Fibroblast of skin of abdomen (primary cell): ENCODE measurements around the gene TMCO6.
"Not testable (repeated sequence)": the region's sequence is repeated elsewhere in the genome, so short reads cannot be mapped to it uniquely, and the experiment has no call there.

Experiments
- DNase-seq: peaks from one replicate; pipeline ENCODE4 v3.0.0-alpha.2; 2013

TMCO6 gene

DNA sequence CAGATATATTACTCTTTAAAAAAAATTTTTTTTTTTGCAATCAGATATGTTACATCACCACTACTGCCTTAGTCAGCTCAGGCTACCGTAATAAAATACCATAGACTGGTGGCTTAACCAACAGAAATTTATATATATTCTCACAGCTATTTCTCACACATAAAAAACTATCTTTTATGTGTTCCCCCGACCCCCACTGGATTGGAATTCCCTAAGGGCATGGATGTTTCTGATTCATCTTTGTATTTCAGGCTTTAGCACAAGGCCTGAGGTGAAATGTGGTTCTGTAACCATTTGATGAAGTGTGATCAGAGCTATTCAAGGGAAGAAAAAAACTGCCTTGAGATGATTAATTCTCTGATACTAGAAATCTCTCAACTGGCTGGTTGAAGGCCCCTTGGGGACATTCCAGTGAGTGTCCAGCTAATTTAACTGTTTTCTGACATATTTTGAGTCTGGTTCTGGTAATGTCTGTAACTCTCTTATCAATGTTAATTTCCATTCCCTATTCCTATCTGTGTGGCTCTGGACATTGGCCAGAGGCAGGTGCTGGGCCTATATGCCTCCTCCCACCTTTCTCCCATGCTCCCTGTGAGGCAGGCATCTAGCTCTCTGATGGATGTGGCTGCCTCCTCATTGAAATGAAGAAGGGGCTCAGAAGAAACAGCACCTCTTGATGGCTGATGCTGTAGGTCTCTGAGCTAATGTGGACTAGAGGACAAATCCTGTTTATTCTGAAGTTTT is 8.8 kb upstream of the TMCO6 start:
- DNase-seq, result peak; percentile 24

DNA sequence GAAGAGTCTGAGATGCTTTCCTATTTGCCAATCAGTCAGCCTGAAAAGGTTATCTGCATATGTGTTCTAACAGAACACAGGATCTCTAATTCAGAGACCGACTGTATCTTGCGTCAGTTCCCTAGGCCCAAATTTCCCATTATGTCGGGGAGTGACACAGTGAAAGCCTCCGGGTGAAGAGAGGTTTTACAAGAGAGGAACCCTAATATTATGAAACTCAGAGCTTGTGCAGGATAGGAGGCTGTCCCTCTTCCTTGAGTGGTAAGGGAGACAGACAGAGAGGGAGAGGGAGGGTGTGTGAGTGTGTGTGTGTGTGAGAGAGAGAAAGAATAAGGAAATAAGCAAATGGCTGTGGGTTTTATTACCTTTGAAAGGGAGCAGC is 8.2 kb upstream of the TMCO6 start:
- no peak for DNase-seq

GRCh38 chr5:140631831-140632365 is 7.4 kb upstream of the TMCO6 start:
- no peak for DNase-seq

GRCh38 chr5:140632366-140633020 is 6.8 kb upstream of the TMCO6 start:
- DNase-seq, result peak; percentile 27

GRCh38 chr5:140633021-140633471 is 6.2 kb upstream of the TMCO6 start, which contains the start of gene CD14:
Gene CD14, minus strand, starts transcription at chr5:140633175. Its CDS starts 104 bp downstream, at chr5:140633071.
- DNase-seq, result no peak

- no peak for DNase-seq
Observed at GRCh38 chr5:140633501-140633900, 5.8 kb upstream of the TMCO6 start.

- DNase-seq, result no peak
Observed at GRCh38 chr5:140634103-140634502, 5.1 kb upstream of the TMCO6 start.

- no peak for DNase-seq
Observed at GRCh38 chr5:140635291-140636257, 3.7 kb upstream of the TMCO6 start.

- DNase-seq, result no peak
Observed at GRCh38 chr5:140637371-140638100, 1.7 kb upstream of the TMCO6 start.

DNA sequence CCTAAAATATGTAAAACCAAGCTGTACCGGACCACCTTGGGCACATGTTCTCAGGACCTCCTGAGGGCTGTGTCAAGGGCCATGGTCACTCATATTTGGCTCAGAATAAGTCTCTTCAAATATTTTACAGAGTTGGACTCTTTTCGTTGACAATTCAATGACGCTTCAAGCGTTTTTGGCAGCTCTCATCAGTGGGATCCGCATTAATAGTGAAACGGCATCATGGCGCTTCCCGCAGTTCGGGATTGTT is 428 bp upstream of the TMCO6 start:
- not testable (repeated sequence) for DNase-seq

DNA sequence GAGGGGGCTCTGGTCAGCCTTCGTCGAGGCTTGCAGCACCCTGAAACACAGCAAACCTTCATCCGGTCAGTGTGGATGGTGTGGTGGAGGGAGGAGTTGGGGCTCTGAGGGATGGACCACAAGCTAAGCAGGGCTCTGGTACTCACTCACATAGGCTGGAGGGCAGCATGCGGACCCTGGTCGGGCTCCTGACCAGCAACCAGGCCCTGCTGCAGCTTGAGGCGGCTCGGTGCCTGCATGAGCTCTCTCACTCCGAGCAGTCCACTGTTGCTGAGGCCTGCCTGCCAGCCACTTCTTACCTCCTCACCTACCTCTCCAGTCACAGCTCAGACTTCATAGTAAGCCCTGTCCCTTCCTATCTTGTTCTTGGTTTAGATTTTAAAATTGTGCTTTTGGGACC is 2.5 kb downstream of the TMCO6 start:
- DNase-seq, result no peak

GRCh38 chr5:140642718-140643117 is 3.5 kb downstream of the TMCO6 start:
- DNase-seq, result peak; percentile 41

GRCh38 chr5:140647042-140647419 is 7.8 kb downstream of the TMCO6 start:
- DNase-seq, result no peak

GRCh38 chr5:140658870-140659269 is 19.6 kb downstream of the TMCO6 start:
- DNase-seq, result no peak

- DNase-seq, result not testable (repeated sequence)
Observed at GRCh38 chr5:140660371-140660770, 21.1 kb downstream of the TMCO6 start.

DNA sequence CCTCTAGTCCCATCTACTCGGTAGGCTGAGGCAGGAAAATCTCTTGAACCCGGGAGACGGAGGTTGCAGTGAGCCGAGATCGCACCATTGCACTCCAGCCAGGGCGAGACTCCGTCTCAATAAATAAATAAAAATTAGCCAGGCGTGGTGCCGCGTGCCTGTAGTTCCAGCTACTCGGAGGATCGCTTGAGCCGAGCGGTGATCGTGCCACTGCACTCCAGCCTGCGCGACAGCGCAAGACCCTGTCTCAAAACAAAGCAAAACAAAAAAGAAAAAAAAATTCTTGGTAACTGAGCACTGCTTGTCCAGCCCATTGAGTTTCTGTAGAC is 24.7 kb downstream of the TMCO6 start:
- DNase-seq, result no peak

- peak; percentile 91 for DNase-seq
Observed at GRCh38 chr5:140664359-140665119, 25.3 kb downstream of the TMCO6 start, which contains the start of gene WDR55. Gene WDR55, plus strand, starts transcription at chr5:140664904. Its CDS starts 9 bp downstream, at chr5:140664913.

- not testable (repeated sequence) for DNase-seq
Observed at GRCh38 chr5:140671035-140671434, 31.8 kb downstream of the TMCO6 start.

DNA sequence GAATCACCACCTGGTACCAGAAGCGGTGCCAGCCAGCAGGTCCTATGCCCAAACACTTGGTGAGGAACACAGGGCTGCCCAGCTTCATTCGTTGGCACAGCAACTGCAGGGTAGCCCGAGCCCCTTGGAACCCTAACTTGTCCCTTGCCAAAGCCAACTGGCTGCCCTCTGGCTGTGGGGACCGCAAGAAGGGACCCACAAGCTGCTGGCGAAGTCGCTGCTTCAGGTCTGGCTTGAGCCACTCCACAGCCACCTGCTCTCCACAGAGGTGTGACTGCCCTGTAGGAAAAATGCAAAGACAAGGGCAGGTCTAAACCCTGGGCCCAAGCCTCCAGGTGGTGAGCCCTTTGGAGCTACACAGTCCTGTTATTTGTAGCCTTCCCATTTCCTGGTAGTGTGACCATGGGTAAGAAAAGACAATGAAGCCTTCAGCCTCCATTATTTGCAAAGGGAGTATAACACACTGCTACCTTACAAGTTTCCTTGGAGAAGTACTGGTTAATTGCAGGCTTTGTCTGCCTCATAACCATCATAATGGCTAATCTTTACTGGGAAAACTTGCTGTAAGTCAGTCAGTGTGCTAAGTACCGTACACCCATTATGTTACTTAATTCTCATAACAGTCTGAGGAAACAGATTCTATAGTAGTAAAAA is 32.3 kb downstream of the TMCO6 start:
- no peak for DNase-seq

- peak; percentile 28 for DNase-seq
Observed at GRCh38 chr5:140672455-140673186, 33.4 kb downstream of the TMCO6 start.
